Medulla oblongata (tissue), 1 donor: ENCODE measurements around the gene TERT.

ENCODE experiments used
- DNase-seq: peaks from one replicate; pipeline ENCODE4 v3.0.0-alpha.2; 2015; ENCODE audit errors: extremely low spot score

TERT gene

DNA sequence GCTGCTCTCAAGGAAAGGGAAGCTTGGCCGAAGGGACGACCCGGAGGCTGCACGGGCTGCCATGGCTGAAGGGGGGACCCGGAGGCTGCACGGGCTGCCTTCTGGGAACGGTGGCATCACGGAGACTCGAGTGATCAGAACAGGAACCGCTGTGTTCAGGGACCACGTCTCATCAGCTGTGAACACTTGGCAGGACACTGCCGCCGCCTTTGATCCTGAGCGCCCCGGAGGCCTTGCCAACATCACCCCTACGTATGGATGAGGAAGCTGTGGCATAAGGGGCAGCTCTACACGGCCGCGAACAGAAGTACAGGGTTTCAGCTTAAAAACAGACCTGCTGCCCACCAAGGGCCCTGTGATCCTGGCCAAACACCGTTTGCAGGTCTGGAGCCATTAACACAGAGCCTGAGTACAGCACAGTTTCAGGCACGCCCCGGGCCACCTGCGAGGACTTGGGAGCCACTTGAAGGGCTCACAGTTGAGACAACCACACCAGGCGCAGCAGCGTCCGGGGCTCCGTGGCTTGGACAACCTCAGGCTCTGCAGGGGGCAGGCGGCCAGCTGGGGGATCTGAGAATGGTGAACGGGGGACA lies 23.9 kb upstream of the TERT start:
- DNase-seq = no peak

DNA sequence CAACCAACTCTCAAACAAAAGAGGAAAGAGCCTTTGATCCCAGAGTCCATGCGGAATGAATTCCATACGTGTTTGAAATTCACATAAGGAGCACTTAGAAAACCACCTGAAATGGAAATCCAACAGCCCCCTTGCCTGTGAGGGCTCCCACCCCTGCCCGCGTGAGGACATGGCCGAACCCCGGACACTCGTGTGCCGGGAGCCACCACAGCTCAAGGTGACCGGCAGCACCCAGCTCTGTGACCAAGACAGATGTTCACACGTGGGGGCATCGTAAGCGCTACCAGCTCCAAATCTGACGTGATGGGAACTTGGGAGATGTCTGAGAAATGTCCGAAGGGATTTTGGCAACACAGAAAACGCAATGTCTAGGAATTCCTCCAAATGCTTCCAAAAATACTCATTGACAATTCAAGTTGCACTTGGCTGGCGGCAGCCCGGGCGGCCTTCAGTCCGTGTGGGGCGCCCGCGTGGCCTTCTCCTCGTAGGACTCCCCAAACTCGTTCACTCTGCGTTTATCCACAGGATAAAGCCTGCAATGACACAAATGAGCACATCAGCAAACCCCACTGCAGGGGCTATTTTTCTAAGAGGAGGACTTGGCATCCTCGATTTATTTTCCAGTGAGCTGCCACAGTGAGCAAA lies 23.2 kb upstream of the TERT start:
- no peak for DNase-seq

DNA sequence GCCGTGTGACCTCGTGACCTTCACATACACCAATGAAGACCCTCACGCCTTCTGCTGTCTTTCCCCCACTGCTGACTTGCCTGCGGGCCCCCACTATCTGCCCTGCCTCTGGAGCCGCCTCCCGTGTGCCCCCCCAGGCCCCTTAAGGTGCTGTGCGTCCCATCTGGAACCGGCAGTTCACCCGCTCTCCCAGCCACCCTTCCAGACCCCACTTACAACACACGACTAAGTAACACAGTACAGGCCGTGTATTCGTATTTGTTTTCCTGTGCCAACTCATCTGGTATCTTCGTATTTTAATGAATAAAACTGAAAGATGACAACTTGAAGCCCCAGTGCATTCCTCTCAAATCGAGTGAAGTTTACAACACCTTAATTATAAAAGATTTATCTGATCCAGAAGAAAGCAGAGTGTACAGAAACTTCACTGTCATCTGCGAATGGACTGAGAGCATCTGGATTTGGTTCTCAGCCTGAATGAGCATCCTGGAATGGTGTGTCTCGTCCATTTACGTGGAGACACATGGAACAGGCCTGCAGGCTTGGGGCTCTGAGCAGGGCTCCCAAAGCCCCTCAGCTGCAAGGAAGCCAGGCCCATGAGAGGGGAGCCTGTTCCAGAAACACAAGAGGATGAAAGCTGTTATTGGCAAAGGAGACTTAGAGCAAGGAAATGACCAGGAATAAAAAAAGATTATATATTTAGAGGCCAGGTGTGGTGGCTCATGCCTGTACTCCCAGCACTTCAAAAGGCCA lies 21.9 kb upstream of the TERT start:
- DNase-seq = no peak

DNA sequence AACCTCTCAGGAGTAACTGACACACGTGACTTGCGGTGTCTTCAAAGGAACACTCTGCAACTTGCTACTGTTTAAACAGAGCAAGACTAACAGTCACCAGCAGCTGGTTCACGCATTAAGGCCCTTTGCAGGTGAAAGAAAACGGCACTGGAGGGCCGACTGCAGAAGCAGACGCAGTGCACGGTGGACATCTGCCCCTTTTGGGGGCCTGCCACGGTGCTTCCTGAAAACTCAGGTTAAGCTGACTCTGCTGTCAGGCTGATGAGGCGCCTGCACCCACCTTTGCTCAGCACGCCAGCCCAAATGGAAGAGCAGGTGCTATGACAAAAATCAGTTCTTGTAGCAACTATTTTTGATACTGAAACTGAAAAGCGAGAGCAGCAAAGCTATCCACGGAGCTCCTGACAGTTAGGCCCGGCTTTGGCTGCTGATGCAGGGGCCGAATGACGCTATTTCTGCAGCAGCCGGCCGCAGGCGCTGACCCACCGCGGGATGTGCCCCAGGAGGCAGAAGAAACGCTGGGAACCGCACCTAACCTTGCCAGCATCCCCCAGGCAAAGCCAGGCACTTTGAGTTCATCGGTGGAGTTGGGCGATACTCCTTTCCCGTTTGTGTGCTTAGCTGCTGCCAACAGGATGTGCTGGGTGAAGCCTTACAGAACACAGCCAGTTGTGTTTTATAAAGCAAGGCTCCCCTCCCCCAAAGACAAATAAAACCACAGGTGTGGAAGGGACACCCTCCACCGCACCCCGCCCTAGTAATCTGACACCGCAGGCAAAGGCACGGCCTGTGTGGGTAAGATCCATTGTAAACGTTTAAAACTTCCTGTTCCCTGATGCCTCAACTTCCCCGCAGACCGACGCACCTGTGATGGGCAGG lies 21.1 kb upstream of the TERT start:
- DNase-seq = no peak

DNA sequence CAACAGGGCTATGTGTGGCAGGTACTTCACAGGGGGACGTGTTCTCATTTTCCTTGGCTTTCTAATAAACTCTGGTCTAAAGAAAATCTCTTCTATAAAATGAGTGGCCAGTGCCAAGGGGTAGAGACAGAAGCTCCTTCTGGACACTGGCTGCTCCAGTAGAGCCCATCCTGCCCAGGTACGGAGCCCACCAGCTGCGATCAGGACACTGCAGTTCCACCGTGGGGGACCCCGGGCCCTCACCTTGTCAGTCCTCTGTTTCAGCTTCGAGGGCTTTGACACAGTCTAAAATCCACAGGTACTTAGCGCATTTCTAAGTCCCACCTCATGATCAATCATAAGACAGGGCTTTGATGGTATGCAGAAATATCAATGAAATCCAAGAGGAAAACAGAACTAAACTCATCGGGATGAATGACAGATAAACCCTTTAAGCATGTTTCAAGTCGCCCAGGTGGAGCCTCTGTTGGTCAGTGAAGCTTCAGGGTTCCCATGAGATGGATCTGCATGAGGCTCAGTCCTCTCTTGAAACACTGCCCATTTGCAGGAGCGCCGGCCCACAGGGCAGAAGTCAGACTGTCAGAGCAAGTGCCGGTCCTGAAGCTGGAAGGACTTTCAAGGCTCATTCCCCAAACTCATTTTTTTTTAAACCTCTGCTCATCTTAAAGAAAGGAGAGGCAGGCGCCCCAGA lies 20.3 kb upstream of the TERT start:
- DNase-seq = no peak

DNA sequence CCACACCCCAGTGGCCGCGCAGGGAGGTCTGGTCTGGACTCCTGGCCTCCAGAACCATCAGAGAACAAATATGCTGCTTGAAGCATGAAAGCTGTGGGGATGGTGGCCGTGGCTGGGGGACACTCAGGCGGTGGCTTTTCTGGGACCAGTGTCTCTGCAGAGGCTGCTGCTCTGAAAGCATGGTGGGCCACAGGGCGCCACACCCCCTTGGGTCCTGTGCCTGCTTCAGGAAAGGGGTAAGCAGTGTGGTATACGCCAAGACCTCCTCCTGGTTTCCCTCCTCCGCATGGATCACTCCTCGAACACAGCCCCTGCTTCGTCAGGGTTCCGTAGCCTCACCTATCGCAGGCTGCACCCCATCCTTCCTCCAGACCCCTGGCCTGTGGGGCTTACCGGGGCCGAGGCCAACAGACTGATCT lies 19.7 kb upstream of the TERT start:
- DNase-seq = no peak

DNA sequence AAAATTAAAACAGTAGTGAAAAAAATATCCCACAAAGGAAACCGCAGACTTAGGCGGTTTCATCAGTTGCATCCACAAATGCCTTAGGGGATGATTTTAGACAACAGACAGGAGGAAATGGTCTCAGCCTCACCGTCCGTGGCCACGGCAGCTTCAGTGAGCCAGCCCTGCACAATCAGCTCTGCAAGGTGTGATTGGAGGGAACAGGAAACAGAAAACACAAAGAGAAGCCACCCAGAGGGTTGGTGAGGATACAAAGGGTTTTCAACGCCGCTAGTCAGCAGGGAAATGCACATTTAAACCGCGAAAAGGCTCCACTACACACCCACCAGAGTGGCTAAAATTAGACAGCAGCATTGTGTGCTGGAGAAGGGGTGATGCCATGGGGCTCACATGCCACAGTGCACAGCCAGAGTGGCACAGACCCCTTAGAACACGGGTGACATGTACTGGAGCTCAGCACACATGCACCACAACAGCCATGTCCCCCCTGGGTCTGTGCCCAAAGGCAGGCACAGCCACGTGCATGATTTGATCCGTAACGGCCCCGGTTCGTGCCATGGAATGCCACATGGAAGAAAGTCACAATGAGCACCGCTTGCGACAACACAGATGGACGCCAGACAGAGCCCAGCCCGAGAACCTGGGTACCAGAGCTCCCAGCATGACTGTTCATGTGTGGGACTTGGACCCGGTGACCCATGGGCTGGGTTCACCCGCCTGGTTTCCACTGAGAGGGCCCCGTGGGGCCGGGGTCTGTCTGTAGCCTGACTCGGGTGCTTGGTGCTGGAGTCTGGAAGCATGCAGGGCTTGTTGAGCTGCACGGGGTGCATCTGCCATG lies 18.3 kb upstream of the TERT start:
- DNase-seq = no peak

DNA sequence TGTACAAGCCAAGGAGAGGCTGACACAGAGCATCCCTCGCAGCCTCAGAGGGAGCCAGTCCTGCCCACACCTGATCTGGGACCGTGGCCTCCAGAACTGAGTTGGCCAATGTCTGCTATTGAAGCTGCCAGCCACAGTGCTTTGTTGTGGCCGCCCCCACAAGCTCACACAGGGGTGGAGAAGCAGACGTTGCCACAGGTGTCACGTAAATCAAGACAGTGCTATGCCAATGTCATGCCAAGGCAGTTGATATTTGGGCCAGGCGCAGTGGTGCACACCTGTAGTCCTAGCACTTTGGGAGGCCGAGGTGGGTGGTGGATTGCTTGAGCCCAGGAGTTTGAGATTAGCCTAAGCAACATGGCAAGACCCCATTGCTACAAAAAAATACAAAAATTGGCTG lies 17.3 kb upstream of the TERT start:
- DNase-seq = no peak

DNA sequence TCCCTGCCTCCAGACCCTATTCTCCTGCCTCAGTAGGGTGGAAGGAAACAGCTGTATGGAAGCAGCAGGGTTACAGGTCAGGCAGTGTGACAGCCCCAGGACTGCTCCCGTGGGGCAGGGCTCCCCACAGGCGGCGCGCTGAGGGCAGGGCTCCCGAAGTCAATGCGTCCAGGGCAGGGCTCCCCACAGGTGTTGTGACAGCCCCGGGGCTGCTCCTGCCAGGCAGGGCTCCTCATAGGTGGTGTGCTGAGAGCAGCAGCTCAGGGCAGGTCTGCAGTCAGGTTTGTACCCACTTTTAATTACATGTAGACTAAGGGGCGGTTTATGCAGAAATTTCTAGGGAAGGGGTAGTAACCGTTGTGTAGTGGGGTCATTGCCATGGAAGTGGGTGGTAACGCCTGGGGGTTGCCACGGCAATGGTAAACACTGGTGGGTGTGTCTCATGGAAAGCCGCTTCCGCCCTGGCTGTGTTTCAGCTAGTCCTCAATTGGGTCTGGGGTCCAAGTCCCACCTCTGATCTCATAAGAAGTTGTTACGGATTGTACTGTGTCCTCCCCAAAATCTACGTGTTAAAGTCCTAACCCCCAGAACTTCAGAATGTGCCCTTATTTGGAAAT lies 16.7 kb upstream of the TERT start:
- no peak for DNase-seq

DNA sequence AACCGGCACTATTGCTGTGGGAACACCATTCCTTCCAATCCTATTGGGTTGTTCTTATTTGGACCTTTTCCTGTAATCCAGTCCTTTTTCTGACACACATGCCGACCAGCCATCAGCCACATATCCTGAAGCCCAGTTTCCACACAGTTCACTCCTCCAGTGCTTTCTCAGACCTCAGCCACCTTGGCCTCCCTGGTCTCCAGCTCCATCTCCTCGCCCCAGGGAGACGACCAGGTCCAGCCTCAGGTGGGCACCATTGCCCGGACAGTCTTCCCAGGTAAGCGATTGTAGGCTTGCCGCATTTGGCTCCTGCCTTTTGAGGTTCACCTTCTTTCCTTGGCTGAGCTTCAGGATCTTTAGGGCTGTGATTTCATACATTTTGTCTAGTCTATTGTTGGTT lies 15.2 kb upstream of the TERT start:
- no peak for DNase-seq

DNA sequence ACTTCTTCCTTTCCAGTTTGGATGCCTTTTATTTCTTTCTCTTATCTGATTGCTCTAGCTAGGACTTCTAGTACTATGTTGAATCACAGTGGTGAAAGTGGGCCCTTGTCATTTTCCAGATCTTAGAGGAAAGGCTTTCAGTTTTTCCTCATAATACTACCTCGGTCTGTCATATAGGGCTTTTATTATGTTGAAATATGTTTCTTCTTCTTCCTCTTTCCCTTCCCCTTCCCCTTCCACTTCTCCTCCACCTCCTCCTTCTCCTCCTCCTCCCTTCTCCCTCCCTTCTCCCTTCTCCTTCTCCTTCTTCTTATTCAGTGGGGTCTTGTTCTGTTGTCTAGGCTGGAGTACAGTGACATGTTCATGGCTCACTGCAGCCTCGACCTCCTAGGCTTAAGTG lies 9.2 kb upstream of the TERT start:
- no peak for DNase-seq

DNA sequence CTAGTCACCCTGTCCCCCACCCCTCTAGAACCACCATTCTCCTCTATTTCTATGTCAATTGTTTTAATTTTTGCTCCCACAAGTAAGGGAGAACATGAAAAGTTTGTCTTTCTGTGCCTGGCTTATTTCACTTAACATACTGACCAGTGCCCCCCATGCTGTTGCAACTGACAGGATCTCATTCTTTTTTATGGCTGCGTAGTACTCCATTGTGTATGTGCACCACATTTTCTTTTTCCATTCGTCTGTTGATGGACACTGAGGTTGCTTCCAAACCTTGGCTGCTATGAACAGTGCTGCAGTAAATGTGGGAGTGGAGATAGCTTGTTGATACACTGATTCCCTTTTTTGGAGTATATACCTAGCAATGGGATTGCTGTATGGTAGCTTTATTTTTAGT lies 7.4 kb upstream of the TERT start:
- no peak for DNase-seq

DNA sequence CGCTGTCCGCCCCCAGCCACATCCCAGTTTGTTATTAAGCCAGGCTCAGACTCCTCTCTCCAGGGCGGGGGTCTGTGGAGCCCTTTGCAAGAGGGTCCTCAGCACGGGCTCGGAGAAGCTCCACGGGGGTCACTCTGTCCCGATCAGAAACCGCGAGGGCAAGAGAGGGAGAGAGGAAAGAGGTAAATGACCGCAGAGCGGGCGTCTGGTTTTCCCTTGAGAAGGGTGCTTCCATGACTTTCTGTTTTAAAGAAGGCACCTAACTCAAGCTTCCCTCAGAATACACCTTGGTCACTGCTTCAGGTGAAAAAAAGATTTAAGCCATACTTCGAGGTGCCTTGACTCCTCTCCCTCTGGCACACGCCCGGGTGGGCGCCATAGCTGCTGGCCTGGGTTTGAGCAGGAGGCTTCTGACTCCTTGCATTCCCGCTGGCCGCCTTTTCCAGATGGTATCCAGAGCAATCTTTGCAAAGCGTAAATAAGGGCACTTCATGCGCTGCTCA lies 5.8 kb upstream of the TERT start:
- DNase-seq = no peak

DNA sequence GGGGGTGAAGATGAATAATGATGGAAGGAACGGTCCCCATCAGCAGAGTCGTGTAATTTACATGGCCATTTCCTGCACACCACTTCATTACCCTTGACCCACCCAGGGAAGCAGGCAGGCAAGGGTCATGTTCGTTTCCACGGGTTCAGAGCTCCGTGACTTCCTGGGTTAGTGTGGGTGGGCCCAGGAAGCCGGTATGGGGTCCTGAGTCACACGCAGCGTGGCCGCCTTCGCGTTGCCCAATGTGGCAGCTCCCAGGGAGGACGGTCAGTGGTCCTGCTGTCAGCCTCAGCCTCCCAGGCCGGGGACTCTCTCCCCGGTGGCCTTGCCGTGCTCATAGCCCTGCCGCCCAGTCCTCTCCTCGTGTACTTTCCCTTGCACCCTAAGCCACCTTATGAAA lies 5.1 kb upstream of the TERT start:
- no peak for DNase-seq

DNA sequence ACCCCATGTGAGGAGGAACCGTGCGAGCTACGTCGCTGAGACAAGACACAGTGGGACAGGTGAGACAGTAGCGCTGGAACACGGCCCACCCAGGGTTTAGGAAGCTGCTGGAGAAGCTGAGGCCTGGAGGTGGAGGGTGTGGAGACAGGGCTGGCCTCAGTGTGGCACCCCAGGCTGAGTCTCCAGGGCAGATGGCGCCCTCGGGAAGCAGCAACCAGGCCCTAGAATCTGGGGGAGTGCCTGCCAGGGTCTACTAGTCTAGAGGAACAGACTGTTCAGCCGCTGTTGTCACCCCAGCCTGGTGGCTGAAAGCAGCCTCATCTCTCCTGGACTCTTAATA lies 4.6 kb upstream of the TERT start:
- DNase-seq = no peak

DNA sequence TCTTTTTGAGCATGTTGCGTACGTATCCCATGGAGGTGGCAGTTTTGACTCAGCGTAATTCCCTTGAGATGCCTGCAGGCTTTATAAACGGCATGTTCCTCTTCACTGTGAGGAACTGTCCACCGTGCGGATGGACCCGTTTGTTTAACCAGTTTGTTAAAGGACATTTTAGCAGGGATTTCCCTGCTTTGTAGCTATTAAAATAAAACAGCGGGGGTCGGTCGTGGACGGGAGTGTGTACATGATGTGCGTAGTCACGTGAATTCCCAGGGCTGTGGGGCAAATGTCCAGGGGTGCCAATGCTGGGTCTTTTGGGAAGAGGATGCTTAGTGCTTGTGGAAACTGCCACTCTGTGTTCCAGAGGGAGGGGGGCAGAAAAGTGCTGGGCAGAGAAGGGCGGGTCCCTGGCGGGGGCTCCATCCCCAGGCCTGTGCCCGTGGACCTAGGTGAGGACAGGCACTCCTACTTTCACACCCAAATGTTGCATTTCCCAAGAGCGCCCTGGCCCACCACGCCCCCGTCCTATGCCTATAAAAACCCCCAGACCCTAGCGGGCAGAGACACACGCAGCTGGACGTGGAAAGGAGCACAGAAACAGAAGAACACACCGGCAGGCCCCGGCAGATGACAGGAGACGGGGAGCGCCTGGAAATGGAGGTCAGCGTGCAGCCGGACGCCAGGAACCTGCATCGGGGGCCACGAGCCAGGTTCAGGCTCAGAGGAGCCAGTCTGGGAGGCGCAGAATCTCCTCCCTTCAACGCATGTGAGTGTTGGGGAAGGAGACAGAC lies 4.0 kb upstream of the TERT start:
- DNase-seq = no peak

DNA sequence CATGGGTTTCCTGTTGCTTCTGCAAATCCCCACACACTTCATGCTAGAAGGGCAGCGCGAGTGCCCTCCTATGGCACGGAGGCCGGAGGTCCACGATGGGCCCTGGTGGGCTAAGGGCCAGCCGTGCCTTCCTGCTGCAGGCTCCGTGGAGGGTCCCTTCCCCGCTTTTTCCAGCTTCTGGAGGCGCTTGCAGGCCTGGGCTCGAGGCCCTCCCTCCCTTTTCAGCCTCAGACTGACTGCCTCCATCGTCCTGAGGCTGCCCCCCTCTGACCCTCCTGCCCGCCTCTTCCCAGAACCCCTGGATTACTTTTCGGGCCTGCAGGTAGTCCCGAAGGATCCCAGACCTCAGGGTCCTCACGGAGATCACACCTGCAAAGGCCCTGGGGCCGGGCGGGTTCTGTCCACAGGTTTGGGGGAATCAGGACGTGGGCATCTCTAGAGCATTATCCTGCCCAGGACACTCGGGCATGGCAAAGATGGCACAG lies 3.2 kb upstream of the TERT start:
- no peak for DNase-seq

DNA sequence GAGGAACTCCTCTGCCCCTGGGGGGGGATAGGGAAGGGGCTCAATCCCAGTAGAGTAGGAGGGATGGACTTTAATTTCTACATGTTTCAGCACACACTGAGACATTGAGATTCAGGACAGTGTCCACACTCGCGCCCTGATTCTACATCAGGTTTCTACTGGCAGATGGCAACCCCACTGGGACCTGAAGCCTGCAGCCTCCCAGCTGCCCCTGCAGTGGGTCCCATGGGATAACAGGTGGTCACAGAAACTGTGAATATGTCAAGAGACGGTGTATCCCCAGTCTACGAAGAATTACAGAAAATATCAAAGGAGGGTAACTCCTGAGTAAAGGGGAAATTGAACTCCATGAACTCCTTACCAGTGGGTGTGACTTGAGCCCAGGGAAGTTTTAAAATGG lies 2.4 kb upstream of the TERT start:
- no peak for DNase-seq

DNA sequence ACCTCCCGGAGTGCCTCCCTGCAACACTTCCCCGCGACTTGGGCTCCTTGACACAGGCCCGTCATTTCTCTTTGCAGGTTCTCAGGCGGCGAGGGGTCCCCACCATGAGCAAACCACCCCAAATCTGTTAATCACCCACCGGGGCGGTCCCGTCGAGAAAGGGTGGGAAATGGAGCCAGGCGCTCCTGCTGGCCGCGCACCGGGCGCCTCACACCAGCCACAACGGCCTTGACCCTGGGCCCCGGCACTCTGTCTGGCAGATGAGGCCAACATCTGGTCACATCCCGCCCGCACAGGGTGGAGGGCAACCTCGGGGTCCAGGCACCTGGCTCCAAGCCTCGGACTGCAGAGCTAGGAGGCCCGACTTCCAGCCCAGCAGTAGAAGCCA lies 776 bp upstream of the TERT start:
- DNase-seq = no peak
